Islet precursor cell (in vitro differentiated cells): ENCODE measurements around the gene ZDHHC20.

Experiments used
- DNase-seq: peaks from one replicate; pipeline ENCODE4 v3.0.0-alpha.2; 2018

Gene ZDHHC20, protein sequence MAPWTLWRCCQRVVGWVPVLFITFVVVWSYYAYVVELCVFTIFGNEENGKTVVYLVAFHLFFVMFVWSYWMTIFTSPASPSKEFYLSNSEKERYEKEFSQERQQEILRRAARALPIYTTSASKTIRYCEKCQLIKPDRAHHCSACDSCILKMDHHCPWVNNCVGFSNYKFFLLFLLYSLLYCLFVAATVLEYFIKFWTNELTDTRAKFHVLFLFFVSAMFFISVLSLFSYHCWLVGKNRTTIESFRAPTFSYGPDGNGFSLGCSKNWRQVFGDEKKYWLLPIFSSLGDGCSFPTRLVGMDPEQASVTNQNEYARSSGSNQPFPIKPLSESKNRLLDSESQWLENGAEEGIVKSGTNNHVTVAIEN

DNA sequence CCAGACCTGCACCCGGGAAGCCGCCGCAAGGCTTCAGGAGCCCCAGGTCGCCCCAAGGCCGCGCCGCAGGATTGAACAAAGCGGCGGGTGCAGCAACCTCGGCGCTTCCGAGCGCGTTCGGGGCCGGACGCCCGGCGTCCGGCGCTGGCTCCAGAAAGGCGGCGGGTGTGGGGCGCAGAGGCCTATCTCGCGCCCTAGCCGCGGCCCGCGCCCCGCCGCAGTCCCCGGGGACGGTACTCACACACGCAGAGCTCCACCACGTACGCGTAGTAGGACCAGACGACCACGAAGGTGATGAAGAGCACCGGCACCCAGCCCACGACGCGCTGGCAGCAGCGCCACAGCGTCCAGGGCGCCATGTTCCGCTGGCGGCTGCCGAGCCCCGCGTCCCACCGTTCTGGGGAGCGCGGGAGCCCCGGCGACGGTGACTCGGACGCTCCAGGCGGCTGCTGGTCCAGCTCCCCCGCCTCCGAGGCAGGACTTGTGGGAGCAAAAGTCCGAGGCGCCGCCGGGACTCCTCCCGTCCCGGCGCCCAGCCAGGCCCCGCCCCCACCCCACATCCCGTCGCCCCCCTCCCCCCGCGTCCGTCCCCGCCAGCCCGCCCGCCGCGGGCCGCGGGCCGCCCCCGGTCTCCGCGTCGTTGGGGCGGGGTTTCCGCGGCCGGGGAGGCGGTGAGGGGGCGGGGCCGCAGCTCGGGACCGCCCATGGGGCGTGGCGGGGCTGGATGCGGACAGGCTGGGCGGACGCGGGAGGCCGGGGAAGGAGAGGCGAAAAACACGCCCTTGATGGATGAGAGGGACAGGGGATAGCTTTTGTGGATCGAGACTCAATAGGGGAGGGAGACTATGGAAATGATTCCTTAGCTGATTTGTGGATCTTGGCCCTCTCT is at the start of gene ZDHHC20:
ZDHHC20 (minus strand) TSS at position 491 of the 889 bp plus-strand sequence; CDS start at position 359, 132 bp downstream.
- peak; percentile 94 for DNase-seq

DNA sequence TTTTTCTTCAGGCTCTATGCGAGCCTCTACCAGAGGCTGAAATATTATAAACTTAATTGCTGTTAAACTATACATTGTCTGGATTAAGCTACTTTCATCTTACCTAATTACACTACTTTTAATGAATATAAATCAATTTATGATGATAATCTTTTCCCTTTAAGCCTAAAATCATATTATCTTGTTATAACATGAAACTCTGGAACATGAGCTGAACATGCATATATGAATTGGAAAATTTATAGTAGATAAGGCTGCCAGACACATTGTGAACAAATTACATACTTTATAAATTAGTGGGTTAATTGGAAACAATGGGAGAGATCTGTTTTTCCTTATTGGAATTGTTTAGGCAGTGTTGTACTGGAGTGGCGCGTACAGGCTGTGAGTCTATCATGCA is 45.3 kb upstream of the ZDHHC20 start:
- DNase-seq, result no peak

DNA sequence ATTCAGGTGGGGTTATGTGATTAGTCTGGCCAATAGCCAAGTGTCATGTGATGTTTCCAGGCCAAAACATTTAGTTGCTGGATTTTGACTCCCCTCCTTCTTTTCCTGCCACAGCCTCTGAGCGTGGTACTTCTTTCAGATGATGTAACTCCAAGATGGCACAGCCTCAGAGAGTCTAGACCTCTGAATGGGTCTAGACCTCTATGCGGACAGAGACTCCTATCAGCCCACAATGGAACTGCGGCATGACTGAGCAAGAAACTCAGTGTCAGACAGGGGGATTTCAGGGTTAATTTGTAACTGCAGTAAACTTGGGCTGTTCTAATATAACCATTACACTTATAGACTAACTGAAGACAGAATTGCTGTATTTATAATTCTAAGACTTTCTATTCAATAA is 42.6 kb upstream of the ZDHHC20 start:
- DNase-seq, result no peak

DNA sequence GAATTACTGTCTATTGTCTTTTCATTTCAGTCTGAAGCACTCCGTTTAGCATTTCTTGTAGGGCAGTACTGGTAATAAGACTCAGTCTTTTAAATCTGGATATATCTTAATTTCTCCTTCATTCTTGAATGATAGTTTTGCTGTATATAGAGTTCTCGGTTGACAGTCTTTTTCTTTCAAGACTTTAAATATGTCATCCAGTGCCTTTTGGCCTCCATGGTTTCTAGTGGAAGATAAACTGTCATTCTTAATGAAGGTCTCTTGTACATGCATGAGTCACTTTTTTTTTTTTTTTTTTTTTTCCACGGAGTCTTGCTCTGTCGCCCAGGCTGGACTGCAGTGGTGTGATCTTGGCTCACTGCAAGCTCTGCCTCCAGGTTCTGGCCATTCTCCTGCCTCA is 27.2 kb upstream of the ZDHHC20 start:
- no peak for DNase-seq

DNA sequence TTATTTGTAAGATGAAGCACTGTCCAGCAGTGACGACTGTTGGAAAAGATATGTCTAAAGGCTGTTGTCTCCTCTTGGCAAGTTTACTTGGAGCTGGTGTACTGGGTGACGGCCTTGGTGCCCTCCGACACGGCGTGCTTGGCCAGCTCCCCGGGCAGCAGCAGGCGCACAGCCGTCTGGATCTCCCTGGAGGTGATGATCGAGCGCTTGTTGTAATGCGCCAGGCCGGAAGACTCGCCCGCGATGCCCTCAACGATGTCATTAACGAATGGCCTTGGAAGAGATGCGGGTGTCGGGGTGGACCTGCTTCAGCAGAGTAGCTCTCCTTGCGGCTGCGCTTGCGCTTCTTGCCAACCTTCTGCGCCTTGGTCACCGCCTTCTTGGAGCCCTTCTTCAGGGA is 24.6 kb upstream of the ZDHHC20 start:
- no peak for DNase-seq

DNA sequence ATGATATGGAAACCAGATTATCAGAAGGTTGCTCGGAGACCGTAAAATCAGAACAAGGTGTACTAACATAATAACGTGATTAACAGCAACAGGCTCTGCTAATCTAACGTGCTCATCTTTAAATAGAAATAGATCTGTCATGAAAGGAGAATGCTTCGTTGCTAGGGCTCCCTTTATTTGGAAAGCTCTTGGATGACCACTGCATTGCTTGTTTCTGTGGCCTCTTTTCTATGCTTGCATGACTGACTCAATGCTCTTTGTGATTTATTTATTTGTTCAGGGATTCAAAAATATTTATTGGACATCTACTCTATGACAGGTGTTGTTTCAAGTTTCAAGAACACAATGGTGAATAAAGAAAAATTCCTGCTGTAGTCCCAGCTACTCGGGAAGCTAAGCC is 22.3 kb upstream of the ZDHHC20 start:
- no peak for DNase-seq

DNA sequence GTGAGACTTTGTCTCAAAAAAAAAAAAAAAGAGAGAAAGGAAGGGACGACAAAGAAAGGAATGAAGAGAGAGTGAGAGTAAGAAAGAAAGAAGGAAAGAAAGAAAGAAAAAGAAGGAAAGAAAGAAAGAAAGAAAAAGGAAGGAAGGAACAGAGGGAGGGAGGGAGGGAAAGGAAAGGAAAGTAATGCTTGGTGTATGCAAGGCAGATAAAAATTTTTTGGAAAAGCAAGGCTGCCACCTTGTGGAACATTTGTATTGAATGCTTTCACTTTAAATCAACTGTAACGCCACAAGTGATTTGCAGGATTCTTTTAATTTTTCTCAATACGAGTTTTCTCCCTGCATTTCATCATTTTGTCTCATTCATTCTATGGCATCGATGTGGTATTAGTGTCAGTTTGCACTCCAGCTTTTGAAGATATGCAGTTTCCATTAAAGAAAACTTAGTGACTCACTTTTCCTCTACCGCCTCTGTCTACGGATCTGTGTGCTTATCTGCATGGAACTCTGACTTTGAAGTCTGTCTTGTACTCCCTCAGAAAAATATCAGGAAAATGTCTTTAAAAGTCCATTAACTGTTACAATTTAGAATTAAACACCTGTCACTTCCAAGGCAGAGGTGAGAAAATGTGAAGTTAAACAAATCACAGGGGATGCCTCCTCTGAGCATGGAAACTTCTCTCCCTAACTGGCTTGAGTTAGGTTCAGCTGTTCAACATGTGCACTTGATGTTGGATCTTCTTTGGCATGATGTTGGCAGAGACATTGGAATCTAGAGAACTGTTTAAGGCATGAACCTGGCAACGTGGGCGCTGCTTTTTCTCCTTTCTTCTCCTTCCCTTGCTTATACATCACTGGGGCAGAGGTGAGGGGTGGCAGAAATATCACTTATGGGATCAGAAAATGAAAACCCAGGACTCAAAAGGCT is 20.0 kb upstream of the ZDHHC20 start:
- no peak for DNase-seq

DNA sequence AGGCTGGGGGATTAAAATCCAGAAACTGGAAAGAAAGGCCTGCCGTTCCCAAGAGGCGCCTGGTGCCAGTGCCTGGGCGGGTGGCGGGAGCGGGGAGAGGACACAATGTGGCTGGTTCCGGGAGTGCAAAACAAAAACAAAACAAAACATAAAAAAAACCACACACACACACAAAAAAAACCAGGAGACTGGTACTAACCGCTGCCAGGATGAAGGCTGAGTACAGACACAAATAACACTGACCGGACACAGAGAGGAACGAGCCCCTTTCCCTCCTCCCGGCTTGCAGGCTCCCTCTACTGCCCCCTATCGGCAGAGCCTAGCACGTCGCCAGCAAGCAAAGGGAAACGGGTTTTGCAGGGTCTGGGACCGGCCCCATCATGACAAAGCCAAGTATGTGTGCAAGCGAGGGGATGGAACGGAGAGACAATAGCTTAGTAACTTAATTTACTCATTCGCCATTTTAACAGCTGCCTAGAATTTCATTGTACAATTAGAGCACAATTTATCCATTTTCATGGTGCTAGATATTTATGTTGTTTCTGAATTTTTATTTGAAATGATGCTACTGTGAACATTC is 17.9 kb upstream of the ZDHHC20 start:
- peak; percentile 97 for DNase-seq

DNA sequence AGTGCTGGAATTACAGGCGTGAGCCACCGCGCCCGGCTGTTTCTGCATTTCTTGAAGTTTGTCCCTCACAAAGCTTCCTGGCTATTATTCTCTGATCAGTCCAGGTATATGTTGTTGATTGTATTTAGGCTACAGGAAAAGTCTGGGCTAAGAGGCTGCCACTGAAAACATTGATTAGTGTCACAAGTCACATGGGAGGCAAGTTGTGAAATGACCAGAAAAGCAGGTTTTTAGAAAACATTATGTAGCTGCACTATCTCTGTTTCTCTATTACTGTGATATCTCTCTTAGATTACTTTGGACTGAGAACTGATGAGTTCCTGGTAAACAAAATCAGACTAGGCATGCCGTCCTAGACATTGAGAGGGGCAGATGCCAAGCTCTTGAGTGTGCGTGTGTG is 16.0 kb upstream of the ZDHHC20 start:
- DNase-seq, result no peak

DNA sequence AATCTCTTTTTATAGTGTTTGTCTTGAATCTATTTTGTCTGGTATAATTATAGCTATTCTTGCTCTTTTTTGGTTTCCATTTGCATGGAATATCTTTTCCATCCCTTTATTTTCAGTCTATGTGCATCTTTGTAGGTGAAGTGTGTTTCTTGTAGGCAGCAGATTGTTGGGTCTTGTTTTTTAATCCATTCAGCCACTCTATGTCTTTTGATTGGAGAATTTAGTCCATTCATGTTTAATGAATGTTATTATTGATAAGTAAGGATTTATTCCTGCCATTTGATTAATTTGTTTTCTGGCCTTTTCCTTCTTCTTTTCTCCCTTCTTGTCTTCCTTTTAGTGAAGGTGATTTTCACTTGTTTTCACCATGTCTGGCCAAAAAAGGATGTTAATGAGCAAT is 11.7 kb upstream of the ZDHHC20 start:
- DNase-seq, result no peak

DNA sequence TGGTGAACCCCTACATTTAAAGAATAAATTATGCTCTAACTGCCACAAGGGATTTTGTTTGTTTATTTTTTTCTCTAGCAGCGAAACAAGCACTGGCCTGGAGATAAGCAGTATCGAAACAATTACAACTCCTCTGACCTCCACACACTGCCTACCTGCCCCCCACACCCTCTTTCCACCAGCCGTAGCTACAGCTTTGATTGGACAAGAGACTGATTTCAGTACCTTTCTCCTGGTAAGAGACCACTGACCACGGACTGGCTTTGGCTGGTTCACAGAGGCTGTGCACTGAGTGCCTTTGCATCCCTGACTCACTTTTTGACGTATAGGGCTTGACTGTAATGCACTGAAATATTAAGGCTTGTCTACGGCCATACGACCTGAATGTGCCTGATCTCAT is 7.4 kb upstream of the ZDHHC20 start:
- DNase-seq, result no peak

DNA sequence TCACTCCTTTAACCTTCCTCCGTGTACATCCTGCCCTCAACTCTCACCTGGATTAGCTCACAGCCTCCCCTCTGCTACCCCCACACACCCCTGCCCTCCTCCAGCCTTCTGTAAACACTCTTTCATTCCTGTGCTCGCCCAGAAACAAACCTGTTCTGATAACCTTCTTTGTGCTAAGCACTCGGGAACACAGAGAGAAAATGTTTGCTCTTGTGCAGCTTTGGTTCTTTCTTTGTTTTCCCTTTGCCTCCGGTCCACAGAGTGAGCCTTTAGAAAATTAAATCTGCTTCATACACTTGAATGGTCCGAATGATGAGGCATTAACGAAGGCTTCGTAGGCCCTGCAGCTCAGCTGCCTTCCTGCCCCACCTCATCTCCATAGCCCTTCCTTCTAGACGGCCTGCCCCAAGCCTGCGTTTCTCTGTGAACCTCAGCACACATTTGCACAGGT is 6.6 kb upstream of the ZDHHC20 start:
- DNase-seq, result no peak

DNA sequence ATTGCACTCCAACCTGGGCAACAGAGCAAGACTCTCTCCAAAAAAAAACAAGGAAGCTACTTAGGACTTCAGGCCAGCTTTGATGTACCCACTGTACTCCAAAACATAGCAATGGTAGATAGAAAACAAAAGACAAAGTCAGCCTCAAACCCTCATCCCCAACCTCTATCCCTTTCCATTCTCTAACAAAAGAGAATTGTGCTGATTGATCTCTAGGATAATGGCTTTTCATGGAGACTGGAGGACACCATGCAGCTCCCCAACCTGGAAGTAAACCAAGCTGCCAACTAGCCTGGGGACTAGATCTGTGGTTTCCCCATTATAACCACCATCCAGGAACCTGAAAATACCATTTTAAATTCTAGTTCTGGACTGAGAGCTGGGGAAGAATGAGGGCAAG is 4.3 kb upstream of the ZDHHC20 start:
- no peak for DNase-seq

DNA sequence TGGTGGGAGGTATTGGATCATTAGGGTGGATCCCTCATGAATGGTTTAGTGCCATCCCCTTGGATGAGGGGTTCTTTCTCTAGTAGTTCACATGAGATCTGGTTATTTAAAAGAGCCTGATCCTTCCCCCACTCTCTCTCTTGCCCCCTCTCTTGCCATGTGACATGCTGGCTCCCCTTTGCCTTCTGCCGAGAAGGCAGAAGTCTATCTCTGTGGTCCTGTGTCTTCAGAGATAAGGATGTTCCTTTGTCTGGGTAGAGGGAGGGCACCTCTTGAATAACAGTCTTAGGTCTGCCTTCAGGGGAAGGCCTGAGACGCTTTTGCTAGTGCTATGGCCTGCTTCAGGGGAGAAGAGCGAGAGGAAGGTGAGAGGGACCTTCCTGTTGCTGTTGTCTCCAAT is 2.0 kb upstream of the ZDHHC20 start:
- DNase-seq, result no peak

DNA sequence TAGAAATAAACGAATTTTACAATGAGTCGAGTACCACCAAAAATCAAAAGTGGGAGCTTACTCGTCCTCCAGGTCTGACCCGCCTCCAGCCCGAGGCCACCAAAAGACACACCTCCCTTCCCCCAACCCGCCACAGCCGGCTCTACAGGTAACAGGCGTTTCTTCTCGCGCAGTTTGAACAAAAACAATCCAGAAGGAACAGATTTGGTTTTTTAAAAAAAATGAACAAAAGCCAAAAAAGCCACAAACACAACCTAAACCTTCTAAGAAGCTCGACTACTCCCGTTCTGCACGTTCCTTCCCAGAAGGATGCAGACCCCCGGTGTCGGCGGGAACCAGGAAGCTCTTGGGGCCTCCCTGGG is 671 bp downstream of the ZDHHC20 start:
- DNase-seq, result peak; percentile 83

DNA sequence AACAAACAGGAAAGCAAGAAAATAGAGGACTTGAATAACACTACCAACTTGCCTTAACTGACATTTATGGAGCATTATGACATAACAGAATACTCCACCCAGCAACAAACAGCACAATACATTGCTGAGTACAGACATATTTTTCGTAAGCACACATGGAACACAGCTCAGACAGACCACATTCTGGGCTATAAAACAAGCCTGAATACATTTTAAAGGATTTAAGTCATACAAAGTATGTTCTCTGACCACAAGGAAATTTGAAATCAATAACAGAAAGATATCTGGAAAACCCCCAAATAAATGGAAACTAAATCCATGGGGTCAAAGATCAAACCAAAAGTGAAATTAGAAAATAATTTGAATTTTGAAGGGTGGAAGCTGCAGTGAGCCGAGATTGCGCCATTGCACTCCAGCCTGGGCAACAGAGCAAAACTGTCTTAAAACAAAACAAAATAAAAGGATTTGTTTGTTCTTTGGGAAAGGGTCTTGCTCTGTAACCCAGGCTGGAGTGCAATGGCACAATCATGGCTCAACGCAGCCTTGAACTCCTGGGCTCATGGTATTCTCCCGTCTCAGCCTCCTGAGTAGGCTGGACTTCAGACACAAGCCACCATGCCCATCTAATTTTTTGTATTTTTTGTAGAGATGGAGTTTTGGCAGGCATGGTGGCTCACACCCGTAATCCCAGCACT is 5.6 kb downstream of the ZDHHC20 start:
- no peak for DNase-seq

DNA sequence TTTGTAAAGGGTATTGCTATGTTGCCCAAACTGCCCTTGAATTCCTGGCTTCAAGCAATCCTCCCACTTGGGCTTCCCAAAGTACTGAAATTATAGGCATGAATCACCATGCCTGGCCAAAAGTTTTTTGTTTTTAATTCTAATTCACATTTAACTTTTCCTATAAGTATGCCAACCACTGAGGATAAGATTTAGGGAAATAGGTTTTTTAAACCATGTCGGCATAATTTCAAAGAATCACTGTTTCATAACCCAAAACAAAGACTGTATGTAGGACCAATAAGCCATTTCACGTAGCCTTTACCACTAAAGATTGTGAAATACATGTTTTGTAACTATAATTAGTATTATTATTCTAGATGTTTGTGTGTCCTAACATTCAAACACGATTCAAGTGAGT is 8.2 kb downstream of the ZDHHC20 start:
- DNase-seq, result no peak

DNA sequence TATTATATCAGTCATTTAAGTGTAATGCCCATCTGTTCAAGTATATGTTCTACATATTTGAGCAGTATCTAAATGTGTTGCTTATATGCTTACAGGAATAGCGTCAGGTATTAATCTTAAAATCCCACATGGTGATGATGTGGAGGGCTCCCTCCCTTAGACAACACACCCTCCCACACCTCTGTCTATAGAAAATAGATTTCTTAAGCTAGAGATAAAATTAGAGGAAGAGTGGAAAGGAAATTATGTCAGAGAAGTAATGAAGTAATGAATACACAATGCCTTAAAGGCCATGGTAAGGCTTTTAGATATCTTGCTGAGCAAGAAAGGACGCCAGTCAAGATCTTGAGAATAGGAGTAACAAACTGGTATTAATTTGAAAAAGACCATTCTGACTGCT is 12.4 kb downstream of the ZDHHC20 start:
- no peak for DNase-seq

DNA sequence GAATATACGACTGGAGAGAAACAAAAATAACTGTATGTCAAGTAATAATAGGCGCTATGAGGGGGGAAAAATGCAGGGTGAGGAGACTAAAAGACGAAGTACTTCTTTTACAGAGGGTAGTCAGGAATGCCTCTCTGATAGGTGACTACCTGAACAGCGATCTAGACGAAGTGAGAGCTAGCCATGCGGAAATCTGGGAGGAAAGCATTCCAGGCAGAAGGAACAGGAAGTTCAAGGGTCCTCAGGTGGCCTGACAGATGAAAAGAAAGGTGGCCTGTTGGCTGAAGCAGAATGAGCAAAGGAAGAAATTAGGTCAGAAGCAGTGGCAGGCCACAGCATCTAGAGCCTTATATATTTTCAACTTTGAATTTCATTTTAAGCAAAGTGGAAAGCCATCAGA is 13.3 kb downstream of the ZDHHC20 start:
- no peak for DNase-seq

DNA sequence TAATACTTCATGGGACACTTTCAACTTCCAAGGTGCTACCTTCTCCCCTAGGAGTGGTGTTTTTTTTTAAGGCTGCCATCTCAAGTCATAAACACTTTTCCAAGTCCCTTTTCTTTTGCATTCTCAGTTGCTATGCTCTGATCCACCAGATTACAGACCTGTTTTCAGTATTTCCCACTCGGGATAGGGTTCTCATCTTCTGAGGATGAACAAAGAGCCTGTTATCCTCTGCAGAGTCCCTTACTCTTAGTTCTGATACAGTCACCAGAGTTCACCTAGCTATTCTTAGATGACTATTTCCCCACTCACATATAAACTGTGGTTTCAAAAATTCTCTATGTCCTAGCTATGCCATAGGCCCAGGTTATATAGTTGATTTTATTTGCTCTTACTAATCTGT is 15.9 kb downstream of the ZDHHC20 start:
- no peak for DNase-seq

DNA sequence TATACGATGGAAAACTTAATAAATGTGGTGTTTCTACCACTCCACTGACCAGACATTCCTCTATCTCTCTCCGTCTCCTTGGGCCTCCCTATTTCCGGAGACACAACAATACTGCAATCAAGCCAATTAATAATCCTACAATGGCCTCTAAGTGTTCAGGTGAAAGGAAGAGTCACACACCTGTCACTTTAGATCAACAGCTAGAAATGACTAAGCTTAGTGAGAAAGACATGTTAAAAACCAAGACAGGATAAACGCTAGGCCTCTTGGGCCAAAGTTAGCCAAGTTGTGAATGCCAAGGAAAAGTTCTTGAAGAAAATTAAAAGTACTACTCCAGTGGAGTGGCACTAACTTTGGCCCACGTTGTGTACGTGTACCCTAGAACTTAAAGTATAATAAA is 22.5 kb downstream of the ZDHHC20 start:
- no peak for DNase-seq

DNA sequence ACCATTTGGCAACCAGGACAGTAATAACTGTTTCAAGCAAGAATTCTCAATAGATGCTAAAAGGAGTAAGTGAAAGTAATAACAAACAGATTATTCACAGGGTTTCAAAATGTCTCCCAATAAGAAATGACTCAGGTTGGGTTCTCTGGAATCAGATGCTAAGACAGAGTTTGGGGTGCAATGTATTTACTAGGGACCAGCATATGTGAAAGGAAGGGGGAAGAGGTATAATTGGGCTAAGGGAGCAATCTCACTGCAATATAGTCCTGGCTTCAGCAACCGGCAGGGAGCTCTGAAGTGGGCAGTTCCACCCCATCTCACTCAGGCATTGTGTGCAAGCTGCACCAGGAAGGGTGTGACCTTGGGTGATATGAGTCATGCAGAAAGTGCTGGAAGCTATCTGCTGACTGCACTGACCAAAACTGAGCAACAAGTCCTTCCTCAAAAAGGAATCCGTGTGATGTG is 23.4 kb downstream of the ZDHHC20 start:
- peak; percentile 62 for DNase-seq
